Hepatocyte (in vitro differentiated cells): Measurements from ENCODE around the gene ADAMTS5.

Source experiments
- CTCF ChIP-seq: fragments of 200-600 bp; sonication (generic); IDR thresholded peaks from 2 replicates; pipeline ENCODE4 v1.5.1; 2016; ENCODE audit warnings: antibody characterized with exemption, mild to moderate bottlenecking; ENCODE audit not compliant: poor library complexity
- EZH2 ChIP-seq: fragments of 200-600 bp; sonication (generic); IDR thresholded peaks from 2 replicates; pipeline ENCODE4 v1.6.1; 2016; ENCODE audit warnings: antibody characterized with exemption, mild to moderate bottlenecking, borderline replicate concordance

DNA sequence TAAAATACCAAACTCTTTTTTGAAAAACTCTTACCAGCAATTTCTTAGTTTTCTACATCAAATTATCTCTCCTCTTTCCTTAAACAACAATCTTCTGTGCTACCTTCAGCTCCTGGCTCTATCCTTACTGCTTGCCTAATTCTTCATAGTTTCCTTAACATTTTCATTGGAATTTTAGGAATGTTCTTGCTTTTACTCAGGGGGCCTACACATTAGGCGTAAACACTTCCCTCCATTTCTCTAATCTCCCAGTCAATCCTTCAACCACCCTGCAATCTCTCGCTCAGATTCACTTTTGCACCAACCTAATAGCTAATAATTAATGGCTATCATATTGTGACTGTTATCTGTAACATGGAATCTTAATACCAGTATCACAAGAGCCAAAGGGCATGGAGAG, 50.1 kb downstream of the ADAMTS5 start:
- TF ChIP-seq CTCF (no peak), EZH2 (no peak)
